Measurements from ENCODE around the gene FIG4.

DNA sequence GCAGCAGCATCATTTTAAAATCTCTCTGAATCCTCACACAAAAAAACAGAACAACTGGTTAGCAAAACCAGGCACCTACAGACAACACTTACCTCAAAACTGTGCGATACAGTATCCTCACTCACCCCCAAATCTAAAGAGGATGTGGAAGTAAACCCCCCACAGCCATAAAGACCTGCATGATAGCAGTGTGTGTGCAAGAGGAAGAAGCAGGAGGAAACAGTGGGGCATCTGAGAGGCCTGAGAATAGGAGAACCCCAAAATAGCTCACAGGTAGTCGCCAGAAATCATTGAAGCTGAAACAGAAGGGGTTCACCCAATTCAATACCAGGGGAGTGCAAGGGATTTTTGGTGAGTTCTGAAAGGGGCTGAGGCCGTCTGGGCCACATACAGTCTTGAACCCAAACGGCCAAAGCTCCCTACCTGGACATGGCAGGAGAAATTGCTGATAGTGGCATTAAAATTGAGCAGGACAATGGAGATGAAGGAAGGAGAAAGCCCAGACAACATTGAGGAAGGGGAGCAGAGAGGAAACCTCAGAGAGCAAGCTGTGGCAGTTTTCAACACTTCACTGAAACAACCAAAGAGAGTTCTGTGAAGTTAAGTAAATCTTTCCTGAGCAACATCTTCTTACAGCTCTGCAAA is 129.7 kb downstream of the FIG4 start:
- TF ChIP-seq, protein P1, sequence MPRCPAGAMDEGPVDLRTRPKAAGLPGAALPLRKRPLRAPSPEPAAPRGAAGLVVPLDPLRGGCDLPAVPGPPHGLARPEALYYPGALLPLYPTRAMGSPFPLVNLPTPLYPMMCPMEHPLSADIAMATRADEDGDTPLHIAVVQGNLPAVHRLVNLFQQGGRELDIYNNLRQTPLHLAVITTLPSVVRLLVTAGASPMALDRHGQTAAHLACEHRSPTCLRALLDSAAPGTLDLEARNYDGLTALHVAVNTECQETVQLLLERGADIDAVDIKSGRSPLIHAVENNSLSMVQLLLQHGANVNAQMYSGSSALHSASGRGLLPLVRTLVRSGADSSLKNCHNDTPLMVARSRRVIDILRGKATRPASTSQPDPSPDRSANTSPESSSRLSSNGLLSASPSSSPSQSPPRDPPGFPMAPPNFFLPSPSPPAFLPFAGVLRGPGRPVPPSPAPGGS (IDR thresholded peaks at IDR 0.05) = no peak
- TF ChIP-seq, protein P2, sequence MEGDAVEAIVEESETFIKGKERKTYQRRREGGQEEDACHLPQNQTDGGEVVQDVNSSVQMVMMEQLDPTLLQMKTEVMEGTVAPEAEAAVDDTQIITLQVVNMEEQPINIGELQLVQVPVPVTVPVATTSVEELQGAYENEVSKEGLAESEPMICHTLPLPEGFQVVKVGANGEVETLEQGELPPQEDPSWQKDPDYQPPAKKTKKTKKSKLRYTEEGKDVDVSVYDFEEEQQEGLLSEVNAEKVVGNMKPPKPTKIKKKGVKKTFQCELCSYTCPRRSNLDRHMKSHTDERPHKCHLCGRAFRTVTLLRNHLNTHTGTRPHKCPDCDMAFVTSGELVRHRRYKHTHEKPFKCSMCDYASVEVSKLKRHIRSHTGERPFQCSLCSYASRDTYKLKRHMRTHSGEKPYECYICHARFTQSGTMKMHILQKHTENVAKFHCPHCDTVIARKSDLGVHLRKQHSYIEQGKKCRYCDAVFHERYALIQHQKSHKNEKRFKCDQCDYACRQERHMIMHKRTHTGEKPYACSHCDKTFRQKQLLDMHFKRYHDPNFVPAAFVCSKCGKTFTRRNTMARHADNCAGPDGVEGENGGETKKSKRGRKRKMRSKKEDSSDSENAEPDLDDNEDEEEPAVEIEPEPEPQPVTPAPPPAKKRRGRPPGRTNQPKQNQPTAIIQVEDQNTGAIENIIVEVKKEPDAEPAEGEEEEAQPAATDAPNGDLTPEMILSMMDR (IDR thresholded peaks at IDR 0.05) = no peak
- TF ChIP-seq POLR2A (IDR thresholded peaks at IDR 0.05; ENCODE audit: low read length) = no peak
- TF ChIP-seq RFX5 (IDR thresholded peaks at IDR 0.05) = no peak
- TF ChIP-seq RAD21 (conservative IDR thresholded peaks at IDR 0.05 in 1 of 2, IDR thresholded peaks at IDR 0.05 in 1 of 2) = no peak
- no peak for TF ChIP-seq CBX8 (IDR thresholded peaks at IDR 0.05)
- no peak for TF ChIP-seq JUN (IDR thresholded peaks at IDR 0.05)
- TF ChIP-seq, protein P3, sequence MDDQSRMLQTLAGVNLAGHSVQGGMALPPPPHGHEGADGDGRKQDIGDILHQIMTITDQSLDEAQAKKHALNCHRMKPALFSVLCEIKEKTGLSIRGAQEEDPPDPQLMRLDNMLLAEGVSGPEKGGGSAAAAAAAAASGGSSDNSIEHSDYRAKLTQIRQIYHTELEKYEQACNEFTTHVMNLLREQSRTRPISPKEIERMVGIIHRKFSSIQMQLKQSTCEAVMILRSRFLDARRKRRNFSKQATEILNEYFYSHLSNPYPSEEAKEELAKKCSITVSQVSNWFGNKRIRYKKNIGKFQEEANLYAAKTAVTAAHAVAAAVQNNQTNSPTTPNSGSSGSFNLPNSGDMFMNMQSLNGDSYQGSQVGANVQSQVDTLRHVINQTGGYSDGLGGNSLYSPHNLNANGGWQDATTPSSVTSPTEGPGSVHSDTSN (IDR thresholded peaks at IDR 0.05) = no peak
- no peak for TF ChIP-seq KDM1A (IDR thresholded peaks at IDR 0.05; ENCODE audit: low read depth)
- TF ChIP-seq, protein P4, sequence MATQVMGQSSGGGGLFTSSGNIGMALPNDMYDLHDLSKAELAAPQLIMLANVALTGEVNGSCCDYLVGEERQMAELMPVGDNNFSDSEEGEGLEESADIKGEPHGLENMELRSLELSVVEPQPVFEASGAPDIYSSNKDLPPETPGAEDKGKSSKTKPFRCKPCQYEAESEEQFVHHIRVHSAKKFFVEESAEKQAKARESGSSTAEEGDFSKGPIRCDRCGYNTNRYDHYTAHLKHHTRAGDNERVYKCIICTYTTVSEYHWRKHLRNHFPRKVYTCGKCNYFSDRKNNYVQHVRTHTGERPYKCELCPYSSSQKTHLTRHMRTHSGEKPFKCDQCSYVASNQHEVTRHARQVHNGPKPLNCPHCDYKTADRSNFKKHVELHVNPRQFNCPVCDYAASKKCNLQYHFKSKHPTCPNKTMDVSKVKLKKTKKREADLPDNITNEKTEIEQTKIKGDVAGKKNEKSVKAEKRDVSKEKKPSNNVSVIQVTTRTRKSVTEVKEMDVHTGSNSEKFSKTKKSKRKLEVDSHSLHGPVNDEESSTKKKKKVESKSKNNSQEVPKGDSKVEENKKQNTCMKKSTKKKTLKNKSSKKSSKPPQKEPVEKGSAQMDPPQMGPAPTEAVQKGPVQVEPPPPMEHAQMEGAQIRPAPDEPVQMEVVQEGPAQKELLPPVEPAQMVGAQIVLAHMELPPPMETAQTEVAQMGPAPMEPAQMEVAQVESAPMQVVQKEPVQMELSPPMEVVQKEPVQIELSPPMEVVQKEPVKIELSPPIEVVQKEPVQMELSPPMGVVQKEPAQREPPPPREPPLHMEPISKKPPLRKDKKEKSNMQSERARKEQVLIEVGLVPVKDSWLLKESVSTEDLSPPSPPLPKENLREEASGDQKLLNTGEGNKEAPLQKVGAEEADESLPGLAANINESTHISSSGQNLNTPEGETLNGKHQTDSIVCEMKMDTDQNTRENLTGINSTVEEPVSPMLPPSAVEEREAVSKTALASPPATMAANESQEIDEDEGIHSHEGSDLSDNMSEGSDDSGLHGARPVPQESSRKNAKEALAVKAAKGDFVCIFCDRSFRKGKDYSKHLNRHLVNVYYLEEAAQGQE (IDR thresholded peaks at IDR 0.05) = no peak

All from A549 (cell line).